ENCODE data around the gene CADM3. TPM values are rescaled to one million over a fixed set of nuclear protein-coding genes. Genes with fewer than 3 reads are reported as not detected.

CADM3 gene
- total RNA-seq, 1 experiment from 2014 or later, result 0.80 TPM

Other genes starting within 250 kb of the CADM3 start
- gene PYHIN1, start 240.1 kb upstream of the CADM3 start, total RNA-seq (2014; rRNA removed; shearing (Covaris generic)), result not detected in 2 replicates
- 23.7 and 24.5 TPM in 2 replicates for gene IFI16, start 161.7 kb upstream of the CADM3 start, total RNA-seq (2014; rRNA removed; shearing (Covaris generic))
- gene AIM2, start 94.8 kb upstream of the CADM3 start, total RNA-seq (2014; rRNA removed; shearing (Covaris generic)), result 3.9 and 5.3 TPM in 2 replicates
- gene ACKR1, start 33.3 kb downstream of the CADM3 start, total RNA-seq (2014; rRNA removed; shearing (Covaris generic)), result not detected in 2 replicates
- not detected in 2 replicates for gene FCER1A, start 130.7 kb downstream of the CADM3 start, total RNA-seq (2014; rRNA removed; shearing (Covaris generic))

Measured in Daoy (cell line).